ENCODE measurements around the gene CD22. TPM values are rescaled to one million over a fixed set of nuclear protein-coding genes. Genes with fewer than 3 reads are reported as not detected.
A peak's percentile ranks its signal among the peaks of the same experiment; 100 is the strongest.
"Not testable (repeated sequence)": the region's sequence is repeated elsewhere in the genome, so short reads cannot be mapped to it uniquely, and the experiment has no call there.

CD22 gene
- 10 to 100 TPM; 39.1 to 44.5 TPM for total RNA-seq

- H3K36me3 Mint-ChIP-seq (ENCODE audit: insufficient read depth in 2 of 2): no peaks in the 10 kb centered on the region
- DNase-seq (peak in 1 of 2 donors; percentile 28), ATAC-seq (replicated peaks in 1 of 2) (peak; percentile 54 to 63)
- no peaks in the 10 kb centered on the region for H3K9me3 Mint-ChIP-seq
- peaks cover 40% of the 10 kb centered on the region for H3K27me3 Mint-ChIP-seq (ENCODE audit: low read depth)
- H3K4me1 Mint-ChIP-seq (ENCODE audit: low read depth): peaks cover 58% of the 10 kb centered on the region
- H3K4me3 Mint-ChIP-seq: peak within 1 kb of the TSS; percentile 65 to 81
- H3K27ac Mint-ChIP-seq: no peak within 1 kb of the TSS
These were observed at the start of gene CD22 for GRCh38 chr19:35328851-35329285. TSS of gene CD22 (plus strand) at chr19:35329187. CDS start at chr19:35332041, 2,854 bp downstream.

- Mint-ChIP-seq H3K27ac (no peak overlapping the region), H3K9me3 (no peaks in the 10 kb centered on the region), H3K36me3 (ENCODE audit: insufficient read depth in 2 of 2) (peaks cover 0 to 11% of the 10 kb centered on the region in 2 donors), H3K27me3 (ENCODE audit: low read depth) (peaks cover 22% of the 10 kb centered on the region), H3K4me1 (ENCODE audit: low read depth) (peaks cover 5% of the 10 kb centered on the region), H3K4me3 (no peak overlapping the region)
- DNase-seq: no peak
- ATAC-seq (replicated peaks in 1 of 2): no peak
These were observed 49.6 kb upstream of the CD22 start for GRCh38 chr19:35279374-35279773.

GRCh38 chr19:35279985-35280821, 48.8 kb upstream of the CD22 start:
- no peak overlapping the region for H3K4me3 Mint-ChIP-seq
- H3K36me3 Mint-ChIP-seq (ENCODE audit: insufficient read depth in 2 of 2): peaks cover 0 to 11% of the 10 kb centered on the region in 2 donors
- peaks cover 24% of the 10 kb centered on the region for H3K27me3 Mint-ChIP-seq (ENCODE audit: low read depth)
- peaks cover 5% of the 10 kb centered on the region for H3K4me1 Mint-ChIP-seq (ENCODE audit: low read depth)
- ATAC-seq (replicated peaks in 1 of 2): no peak
- DNase-seq: no peak
- H3K27ac Mint-ChIP-seq: no peak overlapping the region
- no peaks in the 10 kb centered on the region for H3K9me3 Mint-ChIP-seq

- H3K27ac Mint-ChIP-seq: no peak overlapping the region
- H3K4me1 Mint-ChIP-seq (ENCODE audit: low read depth): peaks cover 5% of the 10 kb centered on the region
These were observed 47.7 kb upstream of the CD22 start for GRCh38 chr19:35281303-35281702.

GRCh38 chr19:35284153-35285094, 44.6 kb upstream of the CD22 start:
- ATAC-seq (replicated peaks in 1 of 2) (no peak), DNase-seq (no peak)
- no peaks in the 10 kb centered on the region for H3K9me3 Mint-ChIP-seq
- H3K4me3 Mint-ChIP-seq: no peak overlapping the region
- H3K36me3 Mint-ChIP-seq (ENCODE audit: insufficient read depth in 2 of 2): no peaks in the 10 kb centered on the region
- no peak overlapping the region for H3K27ac Mint-ChIP-seq
- peaks cover 5% of the 10 kb centered on the region for H3K4me1 Mint-ChIP-seq (ENCODE audit: low read depth)
- H3K27me3 Mint-ChIP-seq (ENCODE audit: low read depth): peaks cover 24% of the 10 kb centered on the region

More at GRCh38 chr19:35281303-35281702, 47.7 kb upstream of the CD22 start:
- ATAC-seq (replicated peaks in 1 of 2) (peak in 1 of 2 donors; percentile 18), DNase-seq (no peak)
- Mint-ChIP-seq H3K27me3 (ENCODE audit: low read depth) (peaks cover 24% of the 10 kb centered on the region), H3K9me3 (no peaks in the 10 kb centered on the region), H3K4me3 (no peak overlapping the region), H3K36me3 (ENCODE audit: insufficient read depth in 2 of 2) (peaks cover 0 to 3% of the 10 kb centered on the region in 2 donors)

- Mint-ChIP-seq H3K9me3 (no peaks in the 10 kb centered on the region), H3K4me1 (ENCODE audit: low read depth) (peaks cover 5% of the 10 kb centered on the region), H3K27ac (no peak overlapping the region), H3K27me3 (ENCODE audit: low read depth) (peaks cover 24% of the 10 kb centered on the region), H3K36me3 (ENCODE audit: insufficient read depth in 2 of 2) (no peaks in the 10 kb centered on the region), H3K4me3 (no peak overlapping the region)
- ATAC-seq (replicated peaks in 1 of 2): no peak
- DNase-seq: no peak
These were observed 43.9 kb upstream of the CD22 start for GRCh38 chr19:35285095-35285449.

GRCh38 chr19:35285465-35285864, 43.5 kb upstream of the CD22 start:
- ATAC-seq (replicated peaks in 1 of 2); H3K9me3 Mint-ChIP-seq; H3K4me3 Mint-ChIP-seq; H3K27ac Mint-ChIP-seq; H3K4me1 Mint-ChIP-seq (ENCODE audit: low read depth); H3K36me3 Mint-ChIP-seq (ENCODE audit: insufficient read depth in 2 of 2); DNase-seq: not testable (repeated sequence)
- H3K27me3 Mint-ChIP-seq (ENCODE audit: low read depth): peaks cover 24% of the 10 kb centered on the region

GRCh38 chr19:35286101-35286500, 42.9 kb upstream of the CD22 start:
- not testable (repeated sequence) for H3K27ac Mint-ChIP-seq; H3K4me3 Mint-ChIP-seq; H3K36me3 Mint-ChIP-seq (ENCODE audit: insufficient read depth in 2 of 2); ATAC-seq (replicated peaks in 1 of 2); H3K9me3 Mint-ChIP-seq; H3K4me1 Mint-ChIP-seq (ENCODE audit: low read depth)
- H3K27me3 Mint-ChIP-seq (ENCODE audit: low read depth): peaks cover 24% of the 10 kb centered on the region
- DNase-seq: peak in 1 of 2 donors; percentile 19

GRCh38 chr19:35287713-35288112, 41.3 kb upstream of the CD22 start:
- no peaks in the 10 kb centered on the region for H3K4me1 Mint-ChIP-seq (ENCODE audit: low read depth)
- no peaks in the 10 kb centered on the region for H3K36me3 Mint-ChIP-seq (ENCODE audit: insufficient read depth in 2 of 2)
- no peak overlapping the region for H3K27ac Mint-ChIP-seq
- no peak for DNase-seq
- ATAC-seq (replicated peaks in 1 of 2): no peak
- H3K27me3 Mint-ChIP-seq (ENCODE audit: low read depth): peaks cover 17% of the 10 kb centered on the region
- no peak overlapping the region for H3K4me3 Mint-ChIP-seq
- H3K9me3 Mint-ChIP-seq: no peaks in the 10 kb centered on the region

- peaks cover 11% of the 10 kb centered on the region for H3K27me3 Mint-ChIP-seq (ENCODE audit: low read depth)
- no peak for DNase-seq
- no peaks in the 10 kb centered on the region for H3K4me1 Mint-ChIP-seq (ENCODE audit: low read depth)
- no peak for ATAC-seq (replicated peaks in 1 of 2)
- H3K36me3 Mint-ChIP-seq (ENCODE audit: insufficient read depth in 2 of 2): no peaks in the 10 kb centered on the region
- H3K4me3 Mint-ChIP-seq: no peak overlapping the region
- H3K9me3 Mint-ChIP-seq: no peaks in the 10 kb centered on the region
- H3K27ac Mint-ChIP-seq: no peak overlapping the region
These were observed 40.7 kb upstream of the CD22 start for GRCh38 chr19:35288331-35288730.

- Mint-ChIP-seq H3K4me1 (ENCODE audit: low read depth) (no peaks in the 10 kb centered on the region), H3K27ac (no peak overlapping the region), H3K36me3 (ENCODE audit: insufficient read depth in 2 of 2) (no peaks in the 10 kb centered on the region), H3K4me3 (no peak overlapping the region), H3K9me3 (no peaks in the 10 kb centered on the region), H3K27me3 (ENCODE audit: low read depth) (peaks cover 7% of the 10 kb centered on the region)
- no peak for DNase-seq
- ATAC-seq (replicated peaks in 1 of 2): no peak
These were observed 40.1 kb upstream of the CD22 start for GRCh38 chr19:35288906-35289305.

- no peak for ATAC-seq (replicated peaks in 1 of 2)
- Mint-ChIP-seq H3K4me1 (ENCODE audit: low read depth) (no peaks in the 10 kb centered on the region), H3K27ac (no peak overlapping the region), H3K27me3 (ENCODE audit: low read depth) (no peaks in the 10 kb centered on the region), H3K4me3 (no peak overlapping the region), H3K9me3 (no peaks in the 10 kb centered on the region), H3K36me3 (ENCODE audit: insufficient read depth in 2 of 2) (no peaks in the 10 kb centered on the region)
- no peak for DNase-seq
These were observed 38.4 kb upstream of the CD22 start for GRCh38 chr19:35290381-35291127.

Measured in activated T-cell treated with anti-CD3 and anti-CD28 coated beads, Interleukin-2, amount 50 U/mL, for 72 hours (primary cell).